NCI-H1417 (cell line): ENCODE measurements around the gene OR51D1.
A peak's percentile ranks its signal among the peaks of the same experiment; 100 is the strongest.

Experiments used
- DNase-seq, 3 experiments: peaks; one replicate each; lab custom pipeline; 2025; lab: John Stamatoyannopoulos, UW

Gene OR51D1, protein sequence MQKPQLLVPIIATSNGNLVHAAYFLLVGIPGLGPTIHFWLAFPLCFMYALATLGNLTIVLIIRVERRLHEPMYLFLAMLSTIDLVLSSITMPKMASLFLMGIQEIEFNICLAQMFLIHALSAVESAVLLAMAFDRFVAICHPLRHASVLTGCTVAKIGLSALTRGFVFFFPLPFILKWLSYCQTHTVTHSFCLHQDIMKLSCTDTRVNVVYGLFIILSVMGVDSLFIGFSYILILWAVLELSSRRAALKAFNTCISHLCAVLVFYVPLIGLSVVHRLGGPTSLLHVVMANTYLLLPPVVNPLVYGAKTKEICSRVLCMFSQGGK

GRCh38 chr11:4636962-4637661, at the start of gene OR51D1:
Gene OR51D1 (plus strand): TSS chr11:4637477. CDS start chr11:4639791, 2,314 bp downstream.
- peak; percentile 67 to 86 (median 84) for DNase-seq

GRCh38 chr11:4589017-4589416, 48.3 kb upstream of the OR51D1 start:
- no peak for DNase-seq

GRCh38 chr11:4593739-4594138, 43.5 kb upstream of the OR51D1 start, which contains the start of gene OR52I1:
Gene OR52I1 (plus strand): TSS chr11:4594039. CDS start chr11:4594039, 0 bp downstream.
- DNase-seq = no peak

DNA sequence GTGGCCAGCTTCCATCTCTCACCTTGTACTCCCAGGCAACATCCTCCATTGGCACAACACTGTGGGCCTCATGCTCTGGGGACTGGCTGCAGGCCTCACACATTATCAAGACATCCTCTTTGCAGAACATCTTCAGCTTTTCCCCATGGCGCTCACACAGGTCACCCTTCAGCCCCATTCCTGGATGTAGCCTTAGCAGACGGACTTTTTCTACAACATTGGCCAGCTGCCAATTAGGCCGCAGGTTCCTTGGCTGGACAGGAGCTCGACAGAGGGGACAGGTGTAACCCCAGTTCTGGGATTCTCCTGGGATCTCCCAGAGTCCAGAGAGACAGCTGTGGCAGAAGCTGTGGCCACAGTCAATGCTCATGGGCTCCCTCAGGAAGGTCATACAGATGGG, 32.2 kb upstream of the OR51D1 start:
- DNase-seq = no peak

GRCh38 chr11:4606231-4607015, 30.9 kb upstream of the OR51D1 start:
- DNase-seq = peak in 2 of 3 experiments; percentile 23 to 52

- peak in 1 of 3 experiments; percentile 22 for DNase-seq
These were observed 30.2 kb upstream of the OR51D1 start for GRCh38 chr11:4607096-4607495.

GRCh38 chr11:4607781-4608666, 29.3 kb upstream of the OR51D1 start, which contains the start of gene TRIM68:
Gene TRIM68 (minus strand): TSS chr11:4608231. CDS start chr11:4605504, 2,727 bp downstream.
- peak; percentile 37 to 68 (median 49) for DNase-seq

GRCh38 chr11:4610258-4610935, 26.9 kb upstream of the OR51D1 start:
- DNase-seq = no peak

DNA sequence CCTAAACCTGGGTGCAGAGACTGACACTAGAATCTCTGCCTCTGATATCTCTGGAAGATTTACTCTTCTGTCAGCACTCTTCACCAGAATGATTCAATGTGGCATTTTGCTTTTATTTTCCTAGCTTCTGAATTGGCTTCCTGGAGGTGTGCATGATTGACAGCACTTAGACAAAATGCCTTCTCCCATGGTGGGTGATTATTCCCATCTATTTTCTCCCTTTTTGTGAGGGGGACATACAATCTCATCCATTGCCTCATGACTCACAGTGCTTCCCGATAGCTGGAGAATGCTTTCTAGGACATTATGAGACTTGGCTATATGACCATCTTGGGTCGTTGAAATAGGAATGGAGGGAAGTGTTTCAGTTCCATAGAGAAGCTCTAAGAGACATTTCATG, 25.3 kb upstream of the OR51D1 start:
- DNase-seq = no peak

- no peak for DNase-seq
These were observed 21.3 kb upstream of the OR51D1 start for GRCh38 chr11:4615856-4616444.

GRCh38 chr11:4619514-4619913, 17.8 kb upstream of the OR51D1 start:
- DNase-seq = no peak

DNA sequence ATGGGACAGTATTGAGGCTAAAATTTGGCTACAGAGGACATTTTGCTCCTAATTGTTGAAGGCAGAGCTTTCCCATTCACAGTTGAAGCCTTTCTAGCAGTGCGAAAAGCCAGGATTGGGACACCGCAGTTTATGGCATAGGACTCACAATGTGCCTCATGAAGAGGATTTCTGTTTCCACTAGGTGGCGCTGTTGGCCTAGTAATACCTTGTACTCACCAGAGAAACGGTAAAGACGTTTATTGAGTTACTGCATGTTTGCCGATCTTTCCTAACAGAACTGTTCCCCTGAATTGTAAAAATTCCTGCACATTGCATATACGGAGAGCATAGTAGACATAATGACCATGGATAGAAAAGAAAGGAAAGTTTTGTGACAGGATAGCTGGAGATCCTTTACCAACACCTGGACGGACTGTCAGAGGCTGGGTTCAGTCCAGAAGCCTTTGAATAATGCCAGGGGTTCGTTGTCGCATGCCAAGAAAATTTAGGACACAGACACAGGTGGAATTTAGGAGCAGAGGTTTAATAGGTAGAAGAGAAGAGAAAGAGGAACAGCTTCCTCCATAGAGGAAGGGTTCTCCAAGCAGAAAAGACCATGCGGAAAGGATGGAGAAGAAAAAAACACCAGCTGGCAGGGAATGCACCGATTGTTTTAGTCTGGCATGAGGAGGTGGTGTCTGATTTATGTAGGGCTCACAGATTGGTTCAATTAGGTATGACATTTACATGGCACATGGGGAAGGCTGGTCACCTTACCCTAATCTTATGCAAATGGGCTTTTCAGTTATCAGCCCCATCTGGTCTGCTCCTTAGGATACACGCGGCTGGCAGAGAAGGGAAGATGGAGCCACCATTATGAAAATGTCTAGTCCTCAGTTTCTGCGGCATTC, 10.8 kb upstream of the OR51D1 start:
- peak; percentile 67 to 92 (median 89) for DNase-seq

GRCh38 chr11:4636136-4636535, 1.1 kb upstream of the OR51D1 start:
- DNase-seq = no peak

GRCh38 chr11:4637662-4638047, 378 bp downstream of the OR51D1 start:
- DNase-seq = no peak

DNA sequence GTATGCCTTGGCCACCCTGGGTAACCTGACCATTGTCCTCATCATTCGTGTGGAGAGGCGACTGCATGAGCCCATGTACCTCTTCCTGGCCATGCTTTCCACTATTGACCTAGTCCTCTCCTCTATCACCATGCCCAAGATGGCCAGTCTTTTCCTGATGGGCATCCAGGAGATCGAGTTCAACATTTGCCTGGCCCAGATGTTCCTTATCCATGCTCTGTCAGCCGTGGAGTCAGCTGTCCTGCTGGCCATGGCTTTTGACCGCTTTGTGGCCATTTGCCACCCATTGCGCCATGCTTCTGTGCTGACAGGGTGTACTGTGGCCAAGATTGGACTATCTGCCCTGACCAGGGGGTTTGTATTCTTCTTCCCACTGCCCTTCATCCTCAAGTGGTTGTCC, 2.7 kb downstream of the OR51D1 start:
- no peak for DNase-seq

- no peak for DNase-seq
These were observed 4.2 kb downstream of the OR51D1 start for GRCh38 chr11:4641501-4641900.

- no peak for DNase-seq
These were observed 4.8 kb downstream of the OR51D1 start for GRCh38 chr11:4642043-4642442.

DNA sequence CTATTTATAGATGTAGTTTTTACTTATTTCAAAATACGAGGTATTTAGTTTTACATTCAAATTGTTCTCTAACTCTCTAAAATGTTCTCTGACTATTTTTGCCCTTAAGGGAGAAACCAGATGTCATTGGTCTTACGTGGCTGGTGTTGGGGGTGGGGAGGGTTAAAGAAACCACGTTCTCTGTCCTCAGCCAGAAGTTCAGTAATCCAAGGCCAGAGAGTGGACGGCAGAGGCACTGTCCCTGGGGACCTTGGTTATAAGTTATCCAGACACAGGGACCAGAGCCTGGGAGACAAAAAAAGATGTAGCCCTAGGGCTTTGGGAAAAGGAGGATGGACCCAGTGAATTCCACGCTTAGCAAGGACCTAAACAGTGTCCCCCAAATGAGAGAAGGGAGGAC, 5.8 kb downstream of the OR51D1 start:
- DNase-seq = no peak

- no peak for DNase-seq
These were observed 6.4 kb downstream of the OR51D1 start, which contains the start of gene OR51E1 for GRCh38 chr11:4643682-4644081. Gene OR51E1 (plus strand): TSS chr11:4643982. CDS start chr11:4652527, 8,545 bp downstream.
